ENCODE data around the gene MRPL46. TPM values are rescaled to one million over a fixed set of nuclear protein-coding genes. Genes with fewer than 3 reads are reported as not detected.
A peak's percentile ranks its signal among the peaks of the same experiment; 100 is the strongest.
"Not testable (repeated sequence)": the region's sequence is repeated elsewhere in the genome, so short reads cannot be mapped to it uniquely, and the experiment has no call there.

Gene MRPL46
- total RNA-seq, 2 experiments from 2014 or later = 28.3 to 35.3 TPM

GRCh38 chr15:88490036-88490435 lies 22.8 kb upstream of the MRPL46 start:
- Mint-ChIP-seq H3K4me1 (no peaks in the 10 kb centered on the region), H3K4me3 (no peak overlapping the region), H3K27me3 (no peaks in the 10 kb centered on the region), H3K9me3 (ENCODE audit: low read depth) (no peaks in the 10 kb centered on the region), H3K27ac (no peak overlapping the region), H3K36me3 (no peaks in the 10 kb centered on the region)
- no peak for ATAC-seq
- CTCF ChIA-PET = no interaction called here
- DNase-seq = no peak

GRCh38 chr15:88489321-88489720 lies 22.1 kb upstream of the MRPL46 start:
- Mint-ChIP-seq H3K4me1 (no peaks in the 10 kb centered on the region), H3K36me3 (no peaks in the 10 kb centered on the region), H3K4me3 (no peak overlapping the region), H3K27ac (no peak overlapping the region), H3K27me3 (no peaks in the 10 kb centered on the region), H3K9me3 (ENCODE audit: low read depth) (no peaks in the 10 kb centered on the region)
- DNase-seq = no peak
- ATAC-seq = no peak
- CTCF ChIA-PET = no interaction called here

GRCh38 chr15:88487796-88488523 lies 20.8 kb upstream of the MRPL46 start:
- H3K4me3 Mint-ChIP-seq = no peak overlapping the region
- CTCF ChIA-PET = no interaction called here
- H3K36me3 Mint-ChIP-seq = no peaks in the 10 kb centered on the region
- DNase-seq (no peak), ATAC-seq (no peak)
- H3K27me3 Mint-ChIP-seq = no peaks in the 10 kb centered on the region
- no peaks in the 10 kb centered on the region for H3K9me3 Mint-ChIP-seq (ENCODE audit: low read depth)
- no peaks in the 10 kb centered on the region for H3K4me1 Mint-ChIP-seq
- H3K27ac Mint-ChIP-seq = no peak overlapping the region

- Mint-ChIP-seq H3K4me3 (no peak overlapping the region), H3K27me3 (no peaks in the 10 kb centered on the region), H3K4me1 (no peaks in the 10 kb centered on the region), H3K27ac (peak overlapping the region; percentile 5), H3K9me3 (ENCODE audit: low read depth) (no peaks in the 10 kb centered on the region), H3K36me3 (no peaks in the 10 kb centered on the region)
- no peak for DNase-seq
- no peak for ATAC-seq
- CTCF ChIA-PET = no interaction called here
Observed at GRCh38 chr15:88487178-88487795, 20.1 kb upstream of the MRPL46 start.

- Mint-ChIP-seq H3K9me3 (ENCODE audit: low read depth) (no peaks in the 10 kb centered on the region), H3K27ac (no peak overlapping the region), H3K4me1 (no peaks in the 10 kb centered on the region), H3K4me3 (no peak overlapping the region), H3K36me3 (no peaks in the 10 kb centered on the region), H3K27me3 (no peaks in the 10 kb centered on the region)
- DNase-seq (no peak), ATAC-seq (no peak)
- CTCF ChIA-PET = no interaction called here
Observed at GRCh38 chr15:88484682-88485331, 17.6 kb upstream of the MRPL46 start.

GRCh38 chr15:88482263-88482662 lies 15.1 kb upstream of the MRPL46 start:
- Mint-ChIP-seq H3K9me3 (ENCODE audit: low read depth) (no peaks in the 10 kb centered on the region), H3K27me3 (no peaks in the 10 kb centered on the region), H3K4me1 (no peaks in the 10 kb centered on the region), H3K4me3 (no peak overlapping the region), H3K27ac (no peak overlapping the region), H3K36me3 (peaks cover 7% of the 10 kb centered on the region)
- CTCF ChIA-PET = interaction anchor here (1.3 kb wide), 1 partner anchor 24 kb away, joined by 3 read pairs; no protein-coding TSS in a partner anchor
- no peak for ATAC-seq
- DNase-seq = no peak

- H3K27me3 Mint-ChIP-seq = no peaks in the 10 kb centered on the region
- CTCF ChIA-PET = no interaction called here
- DNase-seq (no peak), ATAC-seq (no peak)
- no peak overlapping the region for H3K4me3 Mint-ChIP-seq
- H3K9me3 Mint-ChIP-seq (ENCODE audit: low read depth) = no peaks in the 10 kb centered on the region
- H3K4me1 Mint-ChIP-seq = no peaks in the 10 kb centered on the region
- H3K36me3 Mint-ChIP-seq = peaks cover 13% of the 10 kb centered on the region
- no peak overlapping the region for H3K27ac Mint-ChIP-seq
Observed at GRCh38 chr15:88480981-88481380, 13.8 kb upstream of the MRPL46 start.

GRCh38 chr15:88479169-88479568 lies 12.0 kb upstream of the MRPL46 start:
- no peak for DNase-seq
- Mint-ChIP-seq H3K4me1 (no peaks in the 10 kb centered on the region), H3K27me3 (no peaks in the 10 kb centered on the region), H3K4me3 (no peak overlapping the region), H3K9me3 (ENCODE audit: low read depth) (no peaks in the 10 kb centered on the region), H3K36me3 (peaks cover 14% of the 10 kb centered on the region), H3K27ac (no peak overlapping the region)
- CTCF ChIA-PET = no interaction called here
- ATAC-seq = no peak

GRCh38 chr15:88477904-88478303 lies 10.7 kb upstream of the MRPL46 start:
- Mint-ChIP-seq H3K36me3 (peaks cover 14% of the 10 kb centered on the region), H3K4me3 (no peak overlapping the region), H3K4me1 (no peaks in the 10 kb centered on the region), H3K9me3 (ENCODE audit: low read depth) (no peaks in the 10 kb centered on the region), H3K27me3 (no peaks in the 10 kb centered on the region), H3K27ac (no peak overlapping the region)
- ATAC-seq = no peak
- no peak for DNase-seq
- CTCF ChIA-PET = interaction anchor here (1.3 kb wide), 1 partner anchor 10 kb away, joined by 3 read pairs; the partner anchor contains the start of gene MRPS11

GRCh38 chr15:88477126-88477525 lies 9.9 kb upstream of the MRPL46 start:
- H3K4me1 Mint-ChIP-seq = peaks cover 1% of the 10 kb centered on the region
- ATAC-seq = no peak
- CTCF ChIA-PET = interaction anchor here (0.7 to 1.3 kb wide), 2 partner anchors 9 to 145 kb away, joined by 3 read pairs; partner anchors contain the start of gene MRPS11
- no peak overlapping the region for H3K27ac Mint-ChIP-seq
- H3K36me3 Mint-ChIP-seq = peaks cover 18% of the 10 kb centered on the region
- H3K9me3 Mint-ChIP-seq (ENCODE audit: low read depth) = no peaks in the 10 kb centered on the region
- no peak for DNase-seq
- H3K27me3 Mint-ChIP-seq = no peaks in the 10 kb centered on the region
- H3K4me3 Mint-ChIP-seq = no peak overlapping the region

GRCh38 chr15:88476635-88477060 lies 9.5 kb upstream of the MRPL46 start:
- no peaks in the 10 kb centered on the region for H3K27me3 Mint-ChIP-seq
- no peak for DNase-seq

GRCh38 chr15:88473661-88474293 lies 6.6 kb upstream of the MRPL46 start:
- H3K27me3 Mint-ChIP-seq; DNase-seq; ATAC-seq; H3K4me1 Mint-ChIP-seq; CTCF ChIA-PET; H3K27ac Mint-ChIP-seq; H3K9me3 Mint-ChIP-seq (ENCODE audit: low read depth); H3K4me3 Mint-ChIP-seq: not testable (repeated sequence)
- peaks cover 21% of the 10 kb centered on the region for H3K36me3 Mint-ChIP-seq

More at GRCh38 chr15:88476635-88477060, 9.5 kb upstream of the MRPL46 start:
- peaks cover 21% of the 10 kb centered on the region for H3K36me3 Mint-ChIP-seq
- H3K9me3 Mint-ChIP-seq (ENCODE audit: low read depth) = no peaks in the 10 kb centered on the region
- no peak for ATAC-seq
- CTCF ChIA-PET = interaction anchor here (0.7 kb wide), 1 partner anchor 145 kb away, joined by 3 read pairs; no protein-coding TSS in a partner anchor
- H3K4me1 Mint-ChIP-seq = peaks cover 5% of the 10 kb centered on the region
- no peak overlapping the region for H3K4me3 Mint-ChIP-seq
- no peak overlapping the region for H3K27ac Mint-ChIP-seq

- H3K4me1 Mint-ChIP-seq = peaks cover 13% of the 10 kb centered on the region
- peaks cover 15% of the 10 kb centered on the region for H3K36me3 Mint-ChIP-seq
- CTCF ChIA-PET = no interaction called here
- DNase-seq (no peak), ATAC-seq (no peak)
- H3K4me3 Mint-ChIP-seq = no peak overlapping the region
- no peaks in the 10 kb centered on the region for H3K27me3 Mint-ChIP-seq
- no peaks in the 10 kb centered on the region for H3K9me3 Mint-ChIP-seq (ENCODE audit: low read depth)
- no peak overlapping the region for H3K27ac Mint-ChIP-seq
Observed at GRCh38 chr15:88472225-88472624, 5.0 kb upstream of the MRPL46 start.

Measured in activated CD8-positive, alpha-beta memory T cell treated with anti-CD3 and anti-CD28 coated beads, Interleukin-2, amount 10 ng/mL, durations not matched to agents 7 days and 5 days (primary cell).